Measurements from ENCODE around the gene WRAP53. TPM values are rescaled to one million over a fixed set of nuclear protein-coding genes. Genes with fewer than 3 reads are reported as not detected.
A peak's percentile ranks its signal among the peaks of the same experiment; 100 is the strongest.
"Not testable (repeated sequence)": the region's sequence is repeated elsewhere in the genome, so short reads cannot be mapped to it uniquely, and the experiment has no call there.

Gene WRAP53
- total RNA-seq = 10 to 100 TPM in 1 of 6 donors, 1 to 10 TPM in 5; 6.0 to 10.3 (median 7.8) TPM

GRCh38 chr17:7687908-7688807 lies at the start of gene WRAP53:
TSS of gene WRAP53 (plus strand) at chr17:7688477. CDS start at chr17:7688649, 172 bp downstream.
- ATAC-seq (ENCODE audit: low FRiP score in 2 of 2) (peak; percentile 94 to 97), DNase-seq (peak; percentile 98 to 99)
- TF ChIP-seq CTCF (IDR thresholded peaks at IDR 0.05) (peak; percentile 96 to 100 (median 98)), POLR2A (IDR thresholded peaks at IDR 0.05) (peak in 2 of 4 donors; percentile 32 to 47), EP300 (IDR thresholded peaks at IDR 0.05) (peak in 1 of 4 donors; percentile 15), POLR2AphosphoS5 (IDR thresholded peaks at IDR 0.05) (peak; percentile 71 to 78)
- Histone ChIP-seq H3K36me3 (peaks cover 0 to 10% (median 0%) of the 10 kb centered on the region in 4 donors), H3K27me3 (no peaks in the 10 kb centered on the region), H3K9me3 (no peaks in the 10 kb centered on the region), H3K4me3 (peak within 1 kb of the TSS; percentile 63 to 88 (median 76)), H3K27ac (peak within 1 kb of the TSS; percentile 88 to 96 (median 94)), H3K4me1 (peaks cover 16 to 30% (median 22%) of the 10 kb centered on the region in 4 donors)
- WGBS, 2 donors = 0 to 1% methylated on average over 16 to 51 of the region's 51 CpGs

GRCh38 chr17:7640783-7641182 lies 47.5 kb upstream of the WRAP53 start:
- H3K36me3 ChIP-seq = no peaks in the 10 kb centered on the region

GRCh38 chr17:7641635-7642034 lies 46.6 kb upstream of the WRAP53 start:
- ATAC-seq (ENCODE audit: low FRiP score in 2 of 2); H3K4me1 ChIP-seq; H3K27ac ChIP-seq; H3K27me3 ChIP-seq; H3K9me3 ChIP-seq; H3K4me3 ChIP-seq; H3K36me3 ChIP-seq; DNase-seq: not testable (repeated sequence)
- WGBS, 2 donors = 61 to 66% methylated on average over 7 of the region's 7 CpGs

More at GRCh38 chr17:7640783-7641182, 47.5 kb upstream of the WRAP53 start:
- ATAC-seq (ENCODE audit: low FRiP score in 2 of 2) (no peak), DNase-seq (peak in 1 of 2 donors; percentile 69)
- TF ChIP-seq POLR2AphosphoS5 (IDR thresholded peaks at IDR 0.05) = no peak
- no peak for TF ChIP-seq POLR2A (IDR thresholded peaks at IDR 0.05)
- H3K27ac ChIP-seq = no peak overlapping the region
- 95 to 98% methylated on average over 17 to 21 of the region's 26 CpGs for WGBS, 2 donors
- H3K4me1 ChIP-seq = no peaks in the 10 kb centered on the region
- H3K9me3 ChIP-seq = no peaks in the 10 kb centered on the region
- H3K4me3 ChIP-seq = no peak overlapping the region
- no peaks in the 10 kb centered on the region for H3K27me3 ChIP-seq

GRCh38 chr17:7644775-7645174 lies 43.5 kb upstream of the WRAP53 start:
- WGBS, 2 donors = 75 to 78% methylated on average over 4 of the region's 4 CpGs
- ATAC-seq (ENCODE audit: low FRiP score in 2 of 2) = peak in 1 of 2 donors; percentile 57

GRCh38 chr17:7646457-7646856 lies 41.8 kb upstream of the WRAP53 start:
- H3K4me3 ChIP-seq = no peak overlapping the region
- ATAC-seq (ENCODE audit: low FRiP score in 2 of 2) = no peak
- H3K27me3 ChIP-seq = peaks cover 0 to 16% (median 3%) of the 10 kb centered on the region in 4 donors
- no peak for DNase-seq
- no peaks in the 10 kb centered on the region for H3K9me3 ChIP-seq
- H3K27ac ChIP-seq = no peak overlapping the region
- TF ChIP-seq POLR2A (IDR thresholded peaks at IDR 0.05) (no peak), POLR2AphosphoS5 (IDR thresholded peaks at IDR 0.05) (no peak), CTCF (IDR thresholded peaks at IDR 0.05) (no peak), EP300 (IDR thresholded peaks at IDR 0.05) (no peak)
- peaks cover 13 to 16% (median 15%) of the 10 kb centered on the region in 4 donors for H3K4me1 ChIP-seq
- no peaks in the 10 kb centered on the region for H3K36me3 ChIP-seq
- 82 to 83% methylated on average over 8 of the region's 9 CpGs for WGBS, 2 donors

More at GRCh38 chr17:7644775-7645174, 43.5 kb upstream of the WRAP53 start:
- Histone ChIP-seq H3K9me3 (no peaks in the 10 kb centered on the region), H3K27ac (no peak overlapping the region), H3K4me1 (no peaks in the 10 kb centered on the region), H3K36me3 (no peaks in the 10 kb centered on the region), H3K27me3 (no peaks in the 10 kb centered on the region), H3K4me3 (no peak overlapping the region)
- no peak for DNase-seq
- TF ChIP-seq EP300 (IDR thresholded peaks at IDR 0.05) = no peak
- no peak for TF ChIP-seq CTCF (IDR thresholded peaks at IDR 0.05)
- no peak for TF ChIP-seq POLR2AphosphoS5 (IDR thresholded peaks at IDR 0.05)
- no peak for TF ChIP-seq POLR2A (IDR thresholded peaks at IDR 0.05)

Measured in upper lobe of left lung (tissue), 6 donors.